Fibroblast of villous mesenchyme (primary cell): Measurements from ENCODE around the gene ADGRA1. TPM values are rescaled to one million over a fixed set of nuclear protein-coding genes. Genes with fewer than 3 reads are reported as not detected.

Experiments used
- DNase-seq: peaks from one replicate; pipeline ENCODE4 v3.0.0-alpha.2; 2010; ENCODE audit warnings: low read depth
- H3K4me3 ChIP-seq: 2 replicates; pipeline ENCODE4 v1.5.1; 2011; ENCODE audit warnings: low read depth, mild to moderate bottlenecking, low read length
- CTCF ChIP-seq: IDR thresholded peaks from 2 replicates; pipeline ENCODE4 v1.5.1; 2012; ENCODE audit warnings: low read depth, mild to moderate bottlenecking, low read length; ENCODE audit not compliant: insufficient read depth
- total RNA-seq: library from RNA; depleted of rRNA; stranded (reverse); fragments of >200 nt; gene quantifications from 2 replicates; pipeline ENCODE4 v1.2.3, GENCODE V29; 2012

Gene ADGRA1
- total RNA-seq, 1 donor = not detected

- DNase-seq = no peak
- no peak overlapping the region for H3K4me3 ChIP-seq
- no peak for TF ChIP-seq CTCF
Measured at GRCh38 chr10:133081636-133082035, 6.1 kb upstream of the ADGRA1 start.

- no peak for DNase-seq
- H3K4me3 ChIP-seq = no peak overlapping the region
- no peak for TF ChIP-seq CTCF
Measured at GRCh38 chr10:133082685-133083421, 4.9 kb upstream of the ADGRA1 start.

- H3K4me3 ChIP-seq = no peak overlapping the region
- no peak for DNase-seq
- TF ChIP-seq CTCF = no peak
Measured at GRCh38 chr10:133083422-133084100, 4.2 kb upstream of the ADGRA1 start.

- no peak overlapping the region for H3K4me3 ChIP-seq
- DNase-seq = no peak
- TF ChIP-seq CTCF = no peak
Measured at GRCh38 chr10:133084491-133084890, 3.2 kb upstream of the ADGRA1 start.

- no peak for DNase-seq
- H3K4me3 ChIP-seq = no peak overlapping the region
- no peak for TF ChIP-seq CTCF
Measured at GRCh38 chr10:133085251-133086125, 2.2 kb upstream of the ADGRA1 start.

GRCh38 chr10:133086247-133086646 is 1.5 kb upstream of the ADGRA1 start:
- no peak for TF ChIP-seq CTCF
- DNase-seq = no peak
- no peak overlapping the region for H3K4me3 ChIP-seq
